ENCODE results near the gene UCHL3. TPM values are rescaled to one million over a fixed set of nuclear protein-coding genes. Genes with fewer than 3 reads are reported as not detected.

Gene UCHL3
- total and polyA plus RNA-seq, 2 experiments from 2014 or later = 64.6 to 143 TPM

GRCh38 chr13:75513271-75513670, 36.3 kb upstream of the UCHL3 start (continued):
- no peak for TF ChIP-seq NANOG (IDR thresholded peaks at IDR 0.05; ENCODE audit: borderline replicate concordance)
- TF ChIP-seq CREB1 (CRISPR knock-in tag; IDR thresholded peaks at IDR 0.05; ENCODE audit: low read depth) = no peak
- no peak for TF ChIP-seq JUNB (IDR thresholded peaks at IDR 0.05; ENCODE audit: unreplicated experiment)

GRCh38 chr13:75514080-75514995, 35.3 kb upstream of the UCHL3 start:
- ATAC-seq = no peak
- no peaks in the 10 kb centered on the region for H4K20me1 ChIP-seq (replicated peaks; ENCODE audit: insufficient read depth)
- no peaks in the 10 kb centered on the region for H3K4me1 Mint-ChIP-seq
- H3K27me3 ChIP-seq (ENCODE audit: insufficient read depth) = no peaks in the 10 kb centered on the region
- no peak overlapping the region for H3K4me2 ChIP-seq
- H3K9me2 ChIP-seq (ENCODE audit: insufficient read depth) = 0 out of 2 replicates have a peak, but pooled peaks cover 3% of the 10 kb centered on the region
- H3K27me3 Mint-ChIP-seq (ENCODE audit: insufficient read depth, low read depth, poor library complexity) = no peaks in the 10 kb centered on the region
- H3K27ac Mint-ChIP-seq = no peak overlapping the region
- H3K27ac ChIP-seq (ENCODE audit: low read depth) = no peak overlapping the region
- no peaks in the 10 kb centered on the region for H3K79me2 ChIP-seq (replicated peaks; ENCODE audit: insufficient read depth)
- no peak overlapping the region for H3K4me3 ChIP-seq
- no peaks in the 10 kb centered on the region; the same call in 1 of the 2 replicates for H3K36me3 ChIP-seq (ENCODE audit: insufficient read depth)
- no peak overlapping the region for H3K4me3 Mint-ChIP-seq
- no peak for DNase-seq (ENCODE audit: low spot score)
- peaks cover 12% of the 10 kb centered on the region; the same call in 2 of the 3 replicates for H3K36me3 Mint-ChIP-seq (ENCODE audit: low read depth)
- H2AFZ ChIP-seq = no peak overlapping the region
- H3K9me3 Mint-ChIP-seq = peaks cover 13% of the 10 kb centered on the region
- H3F3A ChIP-seq (replicated peaks; ENCODE audit: low read depth) = no peaks in the 10 kb centered on the region
- H3K4me1 ChIP-seq (ENCODE audit: insufficient read depth) = no peaks in the 10 kb centered on the region
- TF ChIP-seq EZH2 (IDR thresholded peaks at IDR 0.05; ENCODE audit: low read depth, unreplicated experiment) (no peak), ZNF331 (CRISPR knock-in tag; IDR thresholded peaks at IDR 0.05; ENCODE audit: low read depth) (no peak), EZH2phosphoT487 (IDR thresholded peaks at IDR 0.05; ENCODE audit: unreplicated experiment) (no peak), CTCF (conservative IDR thresholded peaks at IDR 0.05; ENCODE audit: low read depth in 2 of 2) (no peak), REST (IDR thresholded peaks at IDR 0.05; ENCODE audit: unreplicated experiment) (no peak), STAT1 (IDR thresholded peaks at IDR 0.05; ENCODE audit: unreplicated experiment) (no peak), NANOG (IDR thresholded peaks at IDR 0.05; ENCODE audit: borderline replicate concordance) (no peak), ETS1 (IDR thresholded peaks at IDR 0.05) (no peak), JUNB (IDR thresholded peaks at IDR 0.05; ENCODE audit: unreplicated experiment) (no peak), ZNF462 (CRISPR knock-in tag; IDR thresholded peaks at IDR 0.05) (no peak)

Measured in GM23338 (cell line).